Stimulated activated naive B cell treated with anti-CD40 and anti-IgM and Interleukin-4, amounts not matched to agents 10 μg/mL and 1 μg/mL and 100 μg/mL, for 72 hours (primary cell): Measurements from ENCODE around the gene LRMDA.

Source experiments
- ATAC-seq, 2 donors: fragments of 150-1000 bp; cut with Tn5 transposase; replicated peaks; 2 replicates each; pipeline ENCODE4 v1.10.0; 2021; ENCODE audit warnings: moderate library complexity in 1 of 2
- DNase-seq: peaks from one replicate; pipeline ENCODE4 v3.0.0; 2021
- H3K27ac Mint-ChIP-seq: one replicate; pipeline ENCODE4 v1.8.0; 2022; ENCODE audit warnings: mild to moderate bottlenecking, mixed read lengths
- H3K27me3 Mint-ChIP-seq, 2 donors: one replicate each; pipeline ENCODE4 v1.8.0; 2022; ENCODE audit warnings: mixed read lengths in 2 of 2
- H3K36me3 Mint-ChIP-seq, 2 donors: one replicate each; pipeline ENCODE4 v1.8.0; 2022; ENCODE audit warnings: mixed read lengths in 2 of 2, mild to moderate bottlenecking in 1 of 2
- H3K4me1 Mint-ChIP-seq, 2 donors: one replicate each; pipeline ENCODE4 v1.8.0; 2022; ENCODE audit warnings: mixed read lengths in 2 of 2, mild to moderate bottlenecking in 1 of 2
- H3K4me3 Mint-ChIP-seq, 2 donors: one replicate each; pipeline ENCODE4 v1.8.0; 2022; ENCODE audit warnings: mild to moderate bottlenecking in 2 of 2, mixed read lengths in 2 of 2, moderate library complexity in 1 of 2
- H3K9me3 Mint-ChIP-seq, 2 donors: one replicate each; pipeline ENCODE4 v1.8.0; 2022; ENCODE audit warnings: mixed read lengths in 2 of 2, mild to moderate bottlenecking in 1 of 2

LRMDA gene

DNA sequence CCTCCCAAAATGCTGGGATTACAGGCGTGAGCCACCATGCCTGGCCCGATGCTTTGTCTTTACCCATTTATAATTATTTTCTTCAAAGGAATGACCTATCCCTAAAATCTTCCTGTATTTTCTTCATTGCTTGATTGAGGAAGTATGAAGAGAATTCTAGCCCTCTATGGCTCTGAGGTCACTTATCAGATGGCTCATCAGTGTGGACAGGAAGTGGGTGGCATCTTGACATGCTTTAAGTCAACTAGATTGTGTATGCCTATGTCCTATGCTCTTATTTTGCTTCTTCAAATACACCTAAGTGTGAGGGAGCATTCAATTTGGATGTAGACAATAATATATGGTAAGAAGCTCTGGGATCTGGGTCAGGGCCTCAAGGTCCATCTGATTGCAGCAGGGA lies 1020.5 kb downstream of the LRMDA start:
- no peaks in the 10 kb centered on the region for H3K4me1 Mint-ChIP-seq
- H3K27ac Mint-ChIP-seq = no peak overlapping the region
- H3K27me3 Mint-ChIP-seq = no peaks in the 10 kb centered on the region
- no peaks in the 10 kb centered on the region for H3K36me3 Mint-ChIP-seq
- DNase-seq = no peak
- no peak overlapping the region for H3K4me3 Mint-ChIP-seq
- ATAC-seq = no peak
- peaks cover 0 to 3% of the 10 kb centered on the region in 2 donors for H3K9me3 Mint-ChIP-seq

DNA sequence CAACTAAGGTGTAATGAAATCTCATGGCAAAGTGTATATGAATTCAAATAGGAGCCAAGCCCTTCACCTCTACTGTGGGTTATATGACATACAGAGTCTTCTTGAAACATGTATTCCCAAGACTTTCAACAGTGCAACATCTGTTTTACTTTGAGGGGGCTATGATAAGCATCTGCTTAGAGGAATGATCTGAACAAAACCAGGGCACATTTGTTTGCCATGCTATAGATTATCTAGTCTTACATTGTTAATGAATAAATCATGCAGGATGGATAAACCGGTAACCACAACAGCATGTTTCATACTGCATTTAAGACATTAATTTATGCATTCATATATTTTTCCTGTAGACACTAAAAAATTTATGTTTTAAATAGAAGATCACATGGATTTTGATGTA lies 1021.9 kb downstream of the LRMDA start:
- DNase-seq = no peak
- no peak overlapping the region for H3K4me3 Mint-ChIP-seq
- H3K9me3 Mint-ChIP-seq = peaks cover 0 to 3% of the 10 kb centered on the region in 2 donors
- H3K36me3 Mint-ChIP-seq = no peaks in the 10 kb centered on the region
- ATAC-seq = no peak
- H3K27me3 Mint-ChIP-seq = no peaks in the 10 kb centered on the region
- no peaks in the 10 kb centered on the region for H3K4me1 Mint-ChIP-seq
- H3K27ac Mint-ChIP-seq = no peak overlapping the region

DNA sequence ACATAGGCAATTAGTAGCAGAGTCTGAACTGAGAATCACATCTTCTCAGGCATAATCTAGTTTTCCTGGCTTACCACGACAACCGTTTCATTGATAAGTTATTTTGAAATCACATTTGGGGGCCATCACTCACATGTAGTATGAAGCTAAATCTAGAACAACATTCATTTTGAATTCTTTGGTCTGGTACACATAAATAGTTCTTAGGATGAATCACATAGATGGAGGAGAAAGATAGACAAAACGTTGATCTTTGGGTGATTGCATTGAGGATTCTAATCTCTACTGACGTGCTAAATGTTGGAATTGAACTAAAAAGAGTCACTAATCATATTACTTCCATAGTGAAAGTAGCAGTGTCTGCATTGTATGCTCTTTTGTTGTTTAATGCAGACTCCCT lies 1022.6 kb downstream of the LRMDA start:
- no peaks in the 10 kb centered on the region for H3K27me3 Mint-ChIP-seq
- H3K27ac Mint-ChIP-seq = no peak overlapping the region
- peaks cover 0 to 3% of the 10 kb centered on the region in 2 donors for H3K9me3 Mint-ChIP-seq
- no peaks in the 10 kb centered on the region for H3K4me1 Mint-ChIP-seq
- no peaks in the 10 kb centered on the region for H3K36me3 Mint-ChIP-seq
- no peak for ATAC-seq
- no peak overlapping the region for H3K4me3 Mint-ChIP-seq
- no peak for DNase-seq

DNA sequence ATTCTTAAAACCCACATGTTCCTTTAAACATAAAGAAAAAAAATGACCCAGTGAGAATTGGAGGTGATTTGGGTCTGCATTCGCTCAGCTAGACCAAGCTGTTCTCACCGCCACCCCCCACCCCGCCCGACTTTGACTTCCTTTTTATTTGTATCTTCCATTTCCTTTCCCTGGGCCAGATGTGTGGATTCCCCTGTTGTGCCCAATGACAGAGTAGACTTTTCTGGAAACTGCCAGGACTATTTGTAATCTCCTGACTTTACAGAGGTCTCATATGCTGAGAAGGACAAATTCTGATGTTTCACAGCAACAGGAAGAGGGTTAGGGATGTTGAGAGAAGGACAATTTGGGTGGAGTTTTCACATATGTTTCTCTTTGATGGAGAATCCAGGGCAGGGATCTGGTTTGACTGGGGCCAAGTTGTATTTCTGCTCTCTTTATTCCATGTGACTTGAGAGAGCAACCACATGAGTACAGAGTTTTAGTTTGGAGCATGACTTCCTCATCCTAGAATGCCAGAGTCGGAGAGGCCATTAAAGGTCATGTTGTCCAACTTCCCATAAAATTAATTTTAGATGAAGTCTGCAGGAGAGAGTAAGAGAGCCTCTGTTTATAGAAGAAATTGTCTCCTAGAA lies 1023.2 kb downstream of the LRMDA start:
- Mint-ChIP-seq H3K4me3 (no peak overlapping the region), H3K36me3 (no peaks in the 10 kb centered on the region), H3K27ac (no peak overlapping the region), H3K4me1 (no peaks in the 10 kb centered on the region), H3K27me3 (no peaks in the 10 kb centered on the region), H3K9me3 (peaks cover 0 to 3% of the 10 kb centered on the region in 2 donors)
- no peak for ATAC-seq
- DNase-seq = no peak

DNA sequence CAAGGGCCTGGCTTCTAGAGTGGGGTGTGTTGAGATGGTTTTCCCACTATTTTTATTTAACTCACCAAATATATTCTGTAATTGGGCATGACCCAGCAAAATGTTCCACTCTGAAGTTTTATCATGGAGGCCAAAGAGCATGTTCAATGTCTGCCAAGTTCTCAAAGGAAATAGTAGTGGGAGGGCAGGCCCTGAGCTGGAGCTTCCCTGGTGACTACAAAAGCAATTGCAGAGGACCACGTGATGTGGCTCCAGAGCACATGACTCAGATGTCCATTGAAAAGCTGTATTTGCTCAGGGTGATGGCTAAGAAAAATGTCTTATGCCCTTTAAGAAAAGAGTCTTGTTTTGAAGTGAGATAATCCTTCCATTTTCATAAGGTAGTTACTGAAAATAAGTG lies 1024.8 kb downstream of the LRMDA start:
- Mint-ChIP-seq H3K36me3 (no peaks in the 10 kb centered on the region), H3K27me3 (no peaks in the 10 kb centered on the region), H3K4me3 (no peak overlapping the region), H3K9me3 (peaks cover 0 to 3% of the 10 kb centered on the region in 2 donors), H3K4me1 (no peaks in the 10 kb centered on the region), H3K27ac (no peak overlapping the region)
- ATAC-seq = no peak
- DNase-seq = no peak

DNA sequence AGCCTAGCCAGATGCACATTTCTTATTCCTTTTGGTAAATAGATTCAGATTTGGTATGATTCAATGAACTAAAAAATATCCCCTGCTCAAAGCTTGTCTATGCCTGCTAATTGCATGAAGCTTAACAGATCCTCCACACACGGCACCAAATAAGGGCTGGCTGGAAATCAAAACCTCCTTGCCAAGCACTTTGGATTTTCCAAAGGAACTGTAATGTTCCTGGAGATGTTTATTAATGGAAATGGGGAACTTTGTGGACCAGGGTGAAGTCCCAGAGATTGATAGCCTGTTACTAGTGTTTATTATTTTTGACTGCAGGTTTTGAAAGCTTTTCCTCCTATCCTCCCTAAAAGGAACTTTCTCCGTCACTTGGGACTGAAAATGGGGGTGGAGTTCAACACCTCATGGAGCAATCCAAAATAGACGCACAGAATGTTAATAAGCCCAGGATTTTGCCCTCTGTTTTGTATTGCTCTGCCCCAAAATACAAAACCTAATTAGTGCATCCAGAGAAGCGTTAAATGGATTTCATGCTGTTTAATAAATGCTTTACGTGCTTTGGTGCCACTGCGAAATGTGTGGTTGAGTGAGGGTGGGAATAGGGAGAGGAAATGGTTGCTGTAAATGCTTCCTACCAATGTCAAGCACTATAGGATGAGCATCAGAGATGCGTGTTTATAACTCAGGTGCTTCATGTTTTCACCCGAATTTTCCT lies 1027.7 kb downstream of the LRMDA start:
- DNase-seq (no peak), ATAC-seq (no peak)
- Mint-ChIP-seq H3K27ac (no peak overlapping the region), H3K4me3 (no peak overlapping the region), H3K9me3 (peaks cover 0 to 3% of the 10 kb centered on the region in 2 donors), H3K27me3 (no peaks in the 10 kb centered on the region), H3K4me1 (no peaks in the 10 kb centered on the region), H3K36me3 (no peaks in the 10 kb centered on the region)

DNA sequence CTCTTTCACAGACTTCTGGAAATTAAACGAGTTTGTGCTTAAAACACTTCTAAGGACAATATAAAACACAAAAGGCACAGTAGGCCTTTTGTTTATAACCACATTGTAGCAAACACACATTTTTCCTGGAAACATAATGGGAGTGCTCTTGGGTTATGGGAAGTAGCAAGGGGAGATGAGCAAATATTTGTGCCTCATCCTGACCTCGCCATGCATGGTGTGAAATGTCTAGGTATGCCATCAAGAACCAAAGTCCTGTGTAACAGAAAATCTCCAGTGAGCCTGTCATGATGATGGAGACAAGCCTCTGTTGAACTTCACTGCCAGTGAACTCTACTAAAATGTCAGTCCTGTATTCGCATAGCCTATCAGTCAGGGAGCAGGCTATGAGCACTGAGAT lies 1029.6 kb downstream of the LRMDA start:
- no peak for DNase-seq
- no peak for ATAC-seq
- Mint-ChIP-seq H3K4me3 (no peak overlapping the region), H3K9me3 (no peaks in the 10 kb centered on the region), H3K27me3 (no peaks in the 10 kb centered on the region), H3K27ac (no peak overlapping the region), H3K4me1 (no peaks in the 10 kb centered on the region), H3K36me3 (no peaks in the 10 kb centered on the region)

DNA sequence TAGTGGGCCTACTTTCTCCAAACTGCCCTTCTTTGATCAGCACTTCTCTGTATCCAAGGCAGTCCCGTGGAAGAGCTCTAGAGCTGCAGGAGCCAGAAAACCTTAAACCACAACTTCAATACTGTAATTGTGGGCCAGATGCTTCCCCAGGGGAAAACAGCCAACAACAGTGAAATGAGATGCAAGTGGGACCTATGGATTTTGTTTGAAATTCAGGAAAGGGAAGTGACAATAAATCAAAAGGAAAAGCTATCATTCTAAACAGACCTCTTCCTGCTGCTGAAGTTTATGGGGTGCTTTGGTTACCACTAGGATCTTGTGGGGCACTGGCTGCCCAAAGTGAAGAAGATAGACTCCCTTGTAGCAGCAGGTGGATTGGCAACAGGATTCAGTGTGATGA lies 1031.7 kb downstream of the LRMDA start:
- Mint-ChIP-seq H3K4me1 (no peaks in the 10 kb centered on the region), H3K27me3 (no peaks in the 10 kb centered on the region)

DNA sequence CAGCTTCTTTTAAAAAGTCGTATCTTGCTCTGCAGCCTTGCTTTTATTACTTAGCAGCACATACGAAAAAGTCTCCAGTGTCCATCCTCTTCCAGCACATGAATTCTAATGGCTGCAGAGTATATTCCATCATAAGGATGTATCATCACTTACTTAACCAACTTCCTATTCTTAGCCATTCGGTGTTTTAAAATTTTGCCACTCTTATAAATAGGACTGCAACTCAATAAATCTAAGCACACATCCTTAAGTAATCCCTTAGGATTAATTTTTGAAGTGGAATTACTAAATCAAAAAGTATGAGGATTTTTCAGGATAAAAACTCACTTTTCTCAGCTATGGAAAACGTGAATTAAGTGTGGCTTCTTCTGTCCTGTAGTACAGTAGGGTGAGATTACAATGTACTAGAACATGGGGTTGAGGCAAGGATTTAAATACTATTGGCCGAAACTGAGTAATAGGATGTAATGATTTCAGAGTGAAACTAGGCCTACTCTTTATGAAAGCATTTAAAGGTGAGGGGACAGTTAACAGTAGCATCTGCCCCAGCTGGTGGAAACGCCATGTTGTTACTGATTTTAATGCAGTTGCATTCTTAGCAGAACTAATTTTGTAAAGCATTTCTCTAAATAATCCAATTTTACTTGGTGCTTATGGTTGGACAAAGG lies 1035.5 kb downstream of the LRMDA start:
- H3K36me3 Mint-ChIP-seq = no peaks in the 10 kb centered on the region
- H3K4me1 Mint-ChIP-seq = no peaks in the 10 kb centered on the region
- no peaks in the 10 kb centered on the region for H3K27me3 Mint-ChIP-seq
- DNase-seq (no peak), ATAC-seq (no peak)
- no peaks in the 10 kb centered on the region for H3K9me3 Mint-ChIP-seq
- no peak overlapping the region for H3K4me3 Mint-ChIP-seq
- no peak overlapping the region for H3K27ac Mint-ChIP-seq

More for the DNA sequence above, 1031.7 kb downstream of the LRMDA start:
- Mint-ChIP-seq H3K9me3 (no peaks in the 10 kb centered on the region), H3K36me3 (no peaks in the 10 kb centered on the region), H3K4me3 (no peak overlapping the region), H3K27ac (no peak overlapping the region)
- ATAC-seq = no peak
- DNase-seq = no peak

DNA sequence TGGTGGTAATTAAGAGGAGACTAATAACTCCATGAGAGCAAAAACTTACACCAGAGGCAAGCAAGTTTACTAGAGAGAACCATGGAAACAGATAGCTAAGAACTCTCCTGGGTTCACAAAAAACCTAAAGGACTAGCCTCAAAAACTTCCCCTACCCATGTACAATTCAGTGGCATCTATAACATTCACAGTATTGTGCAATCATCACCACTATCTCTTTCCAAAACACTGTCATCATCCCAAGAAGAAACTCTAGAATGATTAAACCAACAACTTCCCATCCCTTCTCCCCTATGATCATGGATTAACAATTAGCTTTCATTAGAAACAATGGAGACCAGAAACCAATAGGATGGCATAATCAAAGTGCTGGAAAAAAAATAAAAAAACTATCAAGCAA lies 1038.3 kb downstream of the LRMDA start:
- no peak for ATAC-seq
- H3K36me3 Mint-ChIP-seq = no peaks in the 10 kb centered on the region
- H3K4me1 Mint-ChIP-seq = no peaks in the 10 kb centered on the region
- no peak overlapping the region for H3K4me3 Mint-ChIP-seq
- no peaks in the 10 kb centered on the region for H3K9me3 Mint-ChIP-seq
- no peak overlapping the region for H3K27ac Mint-ChIP-seq
- no peaks in the 10 kb centered on the region for H3K27me3 Mint-ChIP-seq
- DNase-seq = no peak

DNA sequence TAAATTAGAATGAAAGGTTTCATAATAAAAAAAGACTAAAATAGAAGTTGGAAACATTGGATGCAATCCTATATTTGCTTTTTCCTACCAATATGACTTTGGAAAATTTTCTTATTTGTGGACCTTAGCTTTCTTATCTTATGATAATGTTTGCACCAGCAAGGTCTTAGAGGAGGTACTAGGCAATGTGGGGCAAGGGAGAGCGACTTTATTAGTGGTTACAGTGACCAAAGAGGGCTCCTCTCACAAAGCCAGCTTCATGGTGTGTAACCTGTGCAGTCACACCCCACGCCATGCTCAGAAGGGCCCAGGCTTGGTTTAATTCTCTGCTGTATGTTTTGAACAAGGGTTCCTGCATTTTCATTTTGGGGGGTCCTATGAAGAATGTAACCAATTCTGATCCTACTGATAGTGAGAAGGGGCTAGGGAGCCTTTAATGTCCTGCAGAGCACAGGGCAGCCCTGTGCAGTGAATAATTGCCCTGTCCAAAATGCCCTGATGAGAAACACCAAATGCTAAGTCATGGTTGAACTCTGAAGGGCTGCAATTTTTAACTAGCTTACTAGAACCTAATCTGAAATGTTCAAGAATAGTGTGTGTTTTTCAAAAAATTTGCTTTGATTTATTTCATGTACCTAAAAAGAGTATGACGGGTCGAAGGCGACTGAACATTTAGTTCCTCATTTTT lies 1047.8 kb downstream of the LRMDA start:
- Mint-ChIP-seq H3K4me3 (no peak overlapping the region), H3K27me3 (no peaks in the 10 kb centered on the region), H3K9me3 (peaks cover 0 to 13% of the 10 kb centered on the region in 2 donors)

DNA sequence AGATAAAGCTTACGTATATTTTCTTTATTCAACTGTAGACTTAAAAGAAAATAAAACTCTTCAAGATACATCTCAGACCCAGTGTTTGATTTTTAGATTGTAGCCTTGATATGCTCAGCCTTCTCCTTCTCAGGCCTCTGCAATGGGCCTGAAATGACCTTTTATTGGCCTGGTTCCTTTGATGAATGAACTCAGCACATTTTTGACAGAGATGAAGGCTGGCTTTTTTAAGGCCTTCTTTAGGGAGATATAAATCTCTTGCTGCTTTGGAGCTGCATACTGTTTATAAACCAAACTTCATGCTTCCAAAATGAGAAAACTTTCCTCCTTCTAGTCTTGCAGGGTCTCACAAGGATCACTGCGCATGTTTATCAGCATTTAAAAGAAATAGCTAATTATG lies 1049.8 kb downstream of the LRMDA start:
- H3K9me3 Mint-ChIP-seq = peaks cover 0 to 12% of the 10 kb centered on the region in 2 donors
- H3K4me1 Mint-ChIP-seq = no peaks in the 10 kb centered on the region
- no peak overlapping the region for H3K27ac Mint-ChIP-seq
- DNase-seq (no peak), ATAC-seq (no peak)
- no peak overlapping the region for H3K4me3 Mint-ChIP-seq
- no peaks in the 10 kb centered on the region for H3K36me3 Mint-ChIP-seq
- no peaks in the 10 kb centered on the region for H3K27me3 Mint-ChIP-seq

More for the DNA sequence above, 1047.8 kb downstream of the LRMDA start:
- no peaks in the 10 kb centered on the region for H3K36me3 Mint-ChIP-seq
- ATAC-seq (no peak), DNase-seq (no peak)
- H3K27ac Mint-ChIP-seq = no peak overlapping the region
- H3K4me1 Mint-ChIP-seq = no peaks in the 10 kb centered on the region

DNA sequence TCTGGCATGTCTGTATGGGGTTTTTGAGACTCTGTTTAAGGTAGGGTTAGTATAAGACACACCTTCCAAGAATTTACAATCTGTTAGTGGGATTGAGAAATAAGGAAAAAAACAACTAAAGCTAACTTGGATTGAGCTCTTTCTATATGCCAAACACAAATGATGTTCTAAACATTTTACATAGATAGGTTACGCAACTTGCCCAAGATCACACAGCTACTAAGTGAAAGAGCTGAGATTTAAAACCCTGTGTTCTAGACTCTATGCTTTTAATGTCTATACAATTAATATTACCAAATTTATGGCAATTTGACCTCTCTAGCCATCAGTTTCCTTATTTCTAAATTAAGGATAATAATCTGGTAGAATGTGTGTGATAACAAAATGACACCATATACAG lies 1056.2 kb downstream of the LRMDA start:
- Mint-ChIP-seq H3K27ac (no peak overlapping the region), H3K4me1 (no peaks in the 10 kb centered on the region), H3K4me3 (no peak overlapping the region), H3K27me3 (no peaks in the 10 kb centered on the region), H3K9me3 (peaks cover 17 to 19% of the 10 kb centered on the region in 2 donors), H3K36me3 (no peaks in the 10 kb centered on the region)
- DNase-seq = no peak
- no peak for ATAC-seq

DNA sequence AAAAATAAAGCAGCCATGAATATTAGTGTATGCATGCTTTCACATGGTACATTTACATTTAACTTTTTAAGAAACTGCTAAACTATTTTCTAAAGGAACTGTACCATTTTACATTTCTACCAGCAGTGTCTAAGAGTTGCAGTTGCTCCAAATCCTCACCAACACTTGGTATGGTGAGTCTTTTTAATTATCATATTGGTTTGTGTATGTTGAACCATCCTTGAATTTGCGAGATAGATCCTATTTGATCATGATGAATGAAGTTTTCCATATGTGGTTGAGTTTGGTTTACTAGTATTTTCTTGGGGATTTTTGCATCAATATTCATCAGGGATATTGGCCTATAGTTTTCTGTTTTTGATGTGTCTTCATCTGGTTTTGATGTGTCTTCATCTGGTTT lies 1057.2 kb downstream of the LRMDA start:
- no peak overlapping the region for H3K4me3 Mint-ChIP-seq
- ATAC-seq (no peak), DNase-seq (no peak)
- no peaks in the 10 kb centered on the region for H3K27me3 Mint-ChIP-seq
- H3K4me1 Mint-ChIP-seq = no peaks in the 10 kb centered on the region
- H3K9me3 Mint-ChIP-seq = peaks cover 17 to 19% of the 10 kb centered on the region in 2 donors
- no peaks in the 10 kb centered on the region for H3K36me3 Mint-ChIP-seq
- H3K27ac Mint-ChIP-seq = no peak overlapping the region
